Neuronal stem cell (in vitro differentiated cells): ENCODE data around the gene NDUFS4. TPM values are rescaled to one million over a fixed set of nuclear protein-coding genes. Genes with fewer than 3 reads are reported as not detected.

Experiments
- DNase-seq: peaks from one replicate; pipeline ENCODE4 v3.0.0-alpha.2; 2013; ENCODE audit warnings: low spot score
- H2AFZ ChIP-seq: one replicate; pipeline ENCODE4 v1.6.1; 2013; ENCODE audit warnings: mild to moderate bottlenecking, low read length, inconsistent platforms
- H2AK5ac ChIP-seq: 2 replicates; pipeline ENCODE4 v1.6.1; 2013; ENCODE audit warnings: low read depth, mild to moderate bottlenecking, inconsistent platforms, low read length, moderate library complexity, mixed read lengths
- H2BK120ac ChIP-seq: 2 replicates; pipeline ENCODE4 v1.6.1; 2013; ENCODE audit warnings: low read depth, mild to moderate bottlenecking, inconsistent platforms, low read length, moderate library complexity, mixed read lengths
- H2BK12ac ChIP-seq: one replicate; pipeline ENCODE4 v1.6.1; 2013; ENCODE audit warnings: low read length, inconsistent platforms
- H2BK15ac ChIP-seq: 2 replicates; pipeline ENCODE4 v1.6.1; 2013; ENCODE audit warnings: mild to moderate bottlenecking, low read length, inconsistent platforms, mixed read lengths
- H2BK5ac ChIP-seq: one replicate; pipeline ENCODE4 v1.6.1; 2013; ENCODE audit warnings: inconsistent platforms, mild to moderate bottlenecking, low read length, moderate library complexity
- H3K14ac ChIP-seq: one replicate; pipeline ENCODE4 v1.6.1; 2013; ENCODE audit warnings: low read length, inconsistent platforms
- H3K18ac ChIP-seq: 2 replicates; pipeline ENCODE4 v1.6.1; 2013; ENCODE audit warnings: low read length, inconsistent platforms
- H3K23ac ChIP-seq: 2 replicates; pipeline ENCODE4 v1.6.1; 2013; ENCODE audit warnings: low read depth, mild to moderate bottlenecking, mixed read lengths, low read length, inconsistent platforms; ENCODE audit not compliant: poor library complexity
- H3K27ac ChIP-seq: replicated peaks from 3 replicates; pipeline ENCODE4 v1.5.1; 2013; ENCODE audit warnings: low read length, inconsistent platforms
- H3K27me3 ChIP-seq, 3 experiments: 2 replicates each; pipeline ENCODE4 v1.6.1; 2013; ENCODE audit warnings: low read length in 3 of 3, mild to moderate bottlenecking in 2 of 3, inconsistent platforms in 1 of 3, low read depth in 1 of 3, mixed read lengths in 1 of 3, moderate library complexity in 1 of 3; ENCODE audit not compliant: control insufficient read depth in 3 of 3, insufficient read depth in 3 of 3
- H3K36me3 ChIP-seq, 2 donors: replicated peaks in 1 of 2; 2 replicates each; pipeline ENCODE4 v1.6.1; 2013; ENCODE audit warnings: low read length in 2 of 2; ENCODE audit not compliant: control insufficient read depth in 2 of 2, insufficient read depth in 2 of 2
- H3K4ac ChIP-seq: 2 replicates; pipeline ENCODE4 v1.6.1; 2013; ENCODE audit warnings: inconsistent platforms, mild to moderate bottlenecking, low read length, moderate library complexity
- H3K4me1 ChIP-seq, 2 donors: 1 replicate in 1 of 2; 2 replicates in 1 of 2; pipeline ENCODE4 v1.6.1; 2013; ENCODE audit warnings: low read length in 2 of 2, low read depth in 1 of 2; ENCODE audit not compliant: control insufficient read depth in 2 of 2, insufficient read depth in 1 of 2
- H3K4me2 ChIP-seq: one replicate; pipeline ENCODE4 v1.6.1; 2013; ENCODE audit warnings: mild to moderate bottlenecking, low read length, inconsistent platforms; ENCODE audit not compliant: insufficient read depth, poor library complexity, severe bottlenecking
- H3K4me3 ChIP-seq, 2 donors: 2 replicates each; pipeline ENCODE4 v1.5.1; 2013; ENCODE audit warnings: low read length in 2 of 2, mild to moderate bottlenecking in 2 of 2, inconsistent platforms in 1 of 2, moderate library complexity in 1 of 2
- H3K79me1 ChIP-seq: one replicate; pipeline ENCODE4 v1.6.1; 2013; ENCODE audit warnings: low read depth, mild to moderate bottlenecking, inconsistent platforms, low read length, moderate library complexity
- H3K9ac ChIP-seq: one replicate; pipeline ENCODE4 v1.6.1; 2013; ENCODE audit warnings: mild to moderate bottlenecking, low read depth, low read length, inconsistent platforms; ENCODE audit not compliant: poor library complexity
- H3K9me3 ChIP-seq, 2 donors: replicated peaks in 1 of 2; 2 replicates each; pipeline versions ENCODE3 to v1.6.1; 2013; ENCODE audit warnings: low read length in 2 of 2, mild to moderate bottlenecking in 2 of 2, inconsistent platforms in 1 of 2, low read depth in 1 of 2, mixed read lengths in 1 of 2, moderate library complexity in 1 of 2; ENCODE audit not compliant: control insufficient read depth in 2 of 2, insufficient read depth in 1 of 2
- H4K8ac ChIP-seq: one replicate; pipeline ENCODE4 v1.6.1; 2013; ENCODE audit warnings: low read depth, mild to moderate bottlenecking, inconsistent platforms, low read length, moderate library complexity
- H4K91ac ChIP-seq: one replicate; pipeline ENCODE4 v1.6.1; 2013; ENCODE audit warnings: low read length, low read depth, mild to moderate bottlenecking, inconsistent platforms; ENCODE audit not compliant: poor library complexity
- WGBS, 2 donors: extraction: QIAGEN DNeasy Blood & Tissue Kit; methylation state at CpG; one replicate each; pipeline ENCODE4 v1.1.7; 2013; ENCODE audit warnings: missing lambda C conversion rate in 2 of 2, mixed read lengths in 1 of 2; ENCODE audit not compliant: insufficient read length in 2 of 2, insufficient replicate concordance in 1 of 2; ENCODE audit errors: extremely low coverage in 2 of 2; 5-methylcytosine and 5-hydroxymethylcytosine counted together
- polyA plus RNA-seq, 2 experiments: library from polyadenylated mRNA; stranded (reverse); fragments of 200-250 nt; gene quantifications; one replicate each; pipeline ENCODE4 v1.2.3, GENCODE V29; 2013

NDUFS4 gene
- polyA plus RNA-seq (2013, experiment 1 of 2), result 147 TPM
- 140 TPM for polyA plus RNA-seq (2013, experiment 2 of 2)

- H4K91ac ChIP-seq, result no peak within 1 kb of the TSS
- H2BK15ac ChIP-seq, result no peak within 1 kb of the TSS
- H3K14ac ChIP-seq, result no peak within 1 kb of the TSS
- peaks cover 0 to 11% of the 10 kb centered on the region in 2 donors for H3K9me3 ChIP-seq
- no peak within 1 kb of the TSS for H3K23ac ChIP-seq
- peak; percentile 72 for DNase-seq
- peak within 1 kb of the TSS; percentile 86 for H3K9ac ChIP-seq
- no peaks in the 10 kb centered on the region for H3K79me1 ChIP-seq
- H2BK5ac ChIP-seq, result no peak within 1 kb of the TSS
- H3K36me3 ChIP-seq, result peaks cover 0 to 6% of the 10 kb centered on the region in 2 donors
- H3K4me2 ChIP-seq, result peak within 1 kb of the TSS; percentile 51
- H3K4me3 ChIP-seq, result peak within 1 kb of the TSS; percentile 78 to 92
- H4K8ac ChIP-seq, result no peak within 1 kb of the TSS
- WGBS, 2 donors, result no CpG with 5 or more reads among the region's 30 CpGs
- no peaks in the 10 kb centered on the region for H3K27me3 ChIP-seq
- no peak within 1 kb of the TSS for H3K4ac ChIP-seq
- peaks cover 0 to 3% of the 10 kb centered on the region in 2 donors for H3K4me1 ChIP-seq
- peak within 1 kb of the TSS; percentile 99 for H2AFZ ChIP-seq
- peak within 1 kb of the TSS; percentile 96 for H3K18ac ChIP-seq
- no peak within 1 kb of the TSS for H2BK12ac ChIP-seq
- no peak within 1 kb of the TSS for H2BK120ac ChIP-seq
- H2AK5ac ChIP-seq, result no peak within 1 kb of the TSS
- H3K27ac ChIP-seq, result peak within 1 kb of the TSS; percentile 76
Observed at GRCh38 chr5:53560506-53561191, at the start of gene NDUFS4. Gene NDUFS4, plus strand, starts transcription at chr5:53560639. Its CDS starts 24 bp downstream, at chr5:53560663.

DNA sequence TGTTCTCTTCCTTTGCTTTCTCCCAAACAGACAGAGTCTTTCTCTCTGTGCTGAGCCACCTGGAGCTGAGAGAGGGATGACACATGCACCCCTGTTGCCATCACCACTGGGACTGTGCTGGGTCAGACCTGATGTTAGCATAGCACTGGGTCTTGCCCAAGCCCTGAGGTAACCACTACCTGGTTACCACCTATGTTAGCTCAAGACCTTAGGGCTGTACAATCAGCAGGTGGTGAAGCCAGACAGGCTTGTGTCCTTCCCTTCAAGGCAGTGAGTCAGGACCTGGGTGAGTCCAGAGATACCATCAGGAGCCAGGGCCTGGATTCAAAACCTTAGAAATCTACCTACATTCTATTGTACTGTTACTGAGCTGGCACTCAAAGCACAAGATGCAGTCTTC is 47.9 kb upstream of the NDUFS4 start:
- H2AK5ac ChIP-seq, result no peak overlapping the region
- no peak overlapping the region for H3K27ac ChIP-seq
- H4K91ac ChIP-seq, result no peak overlapping the region
- H3K27me3 ChIP-seq, result no peaks in the 10 kb centered on the region
- H3K4ac ChIP-seq, result no peak overlapping the region
- H3K36me3 ChIP-seq, result no peaks in the 10 kb centered on the region
- H2BK15ac ChIP-seq, result no peak overlapping the region
- peak overlapping the region; percentile 26 for H2BK120ac ChIP-seq
- H2BK5ac ChIP-seq, result no peak overlapping the region
- no peak overlapping the region for H3K4me2 ChIP-seq
- no peak overlapping the region for H3K4me3 ChIP-seq
- peak overlapping the region; percentile 4 for H3K14ac ChIP-seq
- no peak for DNase-seq
- H4K8ac ChIP-seq, result no peak overlapping the region
- H2BK12ac ChIP-seq, result no peak overlapping the region
- H3K79me1 ChIP-seq, result no peaks in the 10 kb centered on the region
- no peak overlapping the region for H3K9ac ChIP-seq
- H3K4me1 ChIP-seq, result no peaks in the 10 kb centered on the region
- peaks cover 6 to 8% of the 10 kb centered on the region in 2 donors for H3K9me3 ChIP-seq
- H3K23ac ChIP-seq, result no peak overlapping the region
- no peak overlapping the region for H2AFZ ChIP-seq
- no peak overlapping the region for H3K18ac ChIP-seq

- no peak overlapping the region for H2BK120ac ChIP-seq
- H2AFZ ChIP-seq, result no peak overlapping the region
- no peak overlapping the region for H2BK5ac ChIP-seq
- H3K9me3 ChIP-seq, result peaks cover 0 to 2% of the 10 kb centered on the region in 2 donors
- H3K4me3 ChIP-seq, result no peak overlapping the region
- H3K27ac ChIP-seq, result no peak overlapping the region
- H2BK15ac ChIP-seq, result no peak overlapping the region
- H3K36me3 ChIP-seq, result no peaks in the 10 kb centered on the region
- no CpG with 5 or more reads among the region's 6 CpGs for WGBS, 2 donors
- H3K4ac ChIP-seq, result no peak overlapping the region
- no peaks in the 10 kb centered on the region for H3K27me3 ChIP-seq
- no peak overlapping the region for H3K18ac ChIP-seq
- no peak overlapping the region for H2BK12ac ChIP-seq
- H3K23ac ChIP-seq, result no peak overlapping the region
- H4K8ac ChIP-seq, result no peak overlapping the region
- no peak overlapping the region for H3K14ac ChIP-seq
- DNase-seq, result no peak
- H3K9ac ChIP-seq, result no peak overlapping the region
- no peaks in the 10 kb centered on the region for H3K4me1 ChIP-seq
- no peak overlapping the region for H4K91ac ChIP-seq
- no peak overlapping the region for H3K4me2 ChIP-seq
- H2AK5ac ChIP-seq, result no peak overlapping the region
- H3K79me1 ChIP-seq, result no peaks in the 10 kb centered on the region
Observed at GRCh38 chr5:53515988-53516387, 44.5 kb upstream of the NDUFS4 start.

GRCh38 chr5:53520813-53521212 is 39.6 kb upstream of the NDUFS4 start:
- no peaks in the 10 kb centered on the region for H3K36me3 ChIP-seq
- no peaks in the 10 kb centered on the region for H3K4me1 ChIP-seq
- no peak overlapping the region for H2BK5ac ChIP-seq
- no peaks in the 10 kb centered on the region for H3K27me3 ChIP-seq
- H3K9ac ChIP-seq, result no peak overlapping the region
- H4K8ac ChIP-seq, result no peak overlapping the region
- H3K14ac ChIP-seq, result no peak overlapping the region
- H2BK120ac ChIP-seq, result no peak overlapping the region
- H4K91ac ChIP-seq, result no peak overlapping the region
- H3K27ac ChIP-seq, result no peak overlapping the region
- no peak overlapping the region for H3K4ac ChIP-seq
- H3K4me3 ChIP-seq, result no peak overlapping the region
- DNase-seq, result no peak
- H3K23ac ChIP-seq, result no peak overlapping the region
- H2AFZ ChIP-seq, result no peak overlapping the region
- H2BK15ac ChIP-seq, result no peak overlapping the region
- no peaks in the 10 kb centered on the region for H3K79me1 ChIP-seq
- no peaks in the 10 kb centered on the region for H3K9me3 ChIP-seq
- no peak overlapping the region for H2AK5ac ChIP-seq
- H2BK12ac ChIP-seq, result no peak overlapping the region
- H3K18ac ChIP-seq, result no peak overlapping the region
- no peak overlapping the region for H3K4me2 ChIP-seq
